Right ventricle myocardium superior (tissue), 1 donor: Measurements from ENCODE around the gene SOS1. TPM values are rescaled to one million over a fixed set of nuclear protein-coding genes. Genes with fewer than 3 reads are reported as not detected.

Experiments used
- ATAC-seq: fragments of 200-7000 bp; cut with Tn5 transposase; one replicate; pipeline ENCODE4 v1.9.1; 2020; ENCODE audit warnings: mild to moderate bottlenecking; ENCODE audit not compliant: poor library complexity
- DNase-seq: peaks from one replicate; pipeline ENCODE4 v3.0.0-alpha.2; 2020
- intact Hi-C: fragments of 100-400 bp; cut with DNase I; formaldehyde crosslinking; loops from one replicate; pipeline ENCODE4 v1.11.2; 2022
- total RNA-seq: library from RNA; stranded (reverse); fragmentation: NEBNext Ultra II Directional; extraction: Animal tissue kit (Norgen Biotek cat#: 25700); gene quantifications from one replicate; pipeline ENCODE4 v1.2.1, GENCODE V29; 2021
- donor health status: DM: no; HTN: yes; CAD: no; lungs with severe emphysema.

The SOS1 gene
- total RNA-seq, 1 donor from 2014 or later = 24.2 TPM

GRCh38 chr2:38997781-38998180 is 123.1 kb downstream of the SOS1 start:
- peak; percentile 22 for ATAC-seq
- intact Hi-C loops = no loop called here
- DNase-seq = no peak

- intact Hi-C loops = no loop called here
- ATAC-seq (no peak), DNase-seq (no peak)
These were observed 129.0 kb downstream of the SOS1 start for GRCh38 chr2:38991899-38992298.

GRCh38 chr2:38988716-38989115 is 132.1 kb downstream of the SOS1 start:
- DNase-seq (no peak), ATAC-seq (no peak)
- intact Hi-C loops = no loop called here

GRCh38 chr2:38982498-38982897 is 138.4 kb downstream of the SOS1 start:
- ATAC-seq = no peak

GRCh38 chr2:38981670-38982357 is 139.0 kb downstream of the SOS1 start:
- intact Hi-C loops = no loop called here
- no peak for ATAC-seq

More at GRCh38 chr2:38982498-38982897, 138.4 kb downstream of the SOS1 start:
- intact Hi-C loops = no loop called here
- no peak for DNase-seq

GRCh38 chr2:38981003-38981669 is 139.7 kb downstream of the SOS1 start:
- ATAC-seq (no peak), DNase-seq (no peak)
- intact Hi-C loops = no loop called here

More at GRCh38 chr2:38981670-38982357, 139.0 kb downstream of the SOS1 start:
- DNase-seq = no peak

GRCh38 chr2:38978908-38979307 is 141.9 kb downstream of the SOS1 start:
- intact Hi-C loops = no loop called here
- ATAC-seq (no peak), DNase-seq (no peak)

GRCh38 chr2:38978296-38978903 is 142.5 kb downstream of the SOS1 start:
- intact Hi-C loops = no loop called here
- DNase-seq (no peak), ATAC-seq (no peak)

GRCh38 chr2:38977047-38977446 is 143.8 kb downstream of the SOS1 start:
- intact Hi-C loops = no loop called here
- DNase-seq = no peak
- ATAC-seq = no peak

- DNase-seq (no peak), ATAC-seq (no peak)
- intact Hi-C loops = no loop called here
These were observed 145.8 kb downstream of the SOS1 start for GRCh38 chr2:38975042-38975441.

GRCh38 chr2:38973266-38973665 is 147.6 kb downstream of the SOS1 start:
- DNase-seq (no peak), ATAC-seq (no peak)
- intact Hi-C loops = no loop called here

GRCh38 chr2:38971377-38971776 is 149.5 kb downstream of the SOS1 start:
- no peak for ATAC-seq
- intact Hi-C loops = no loop called here
- DNase-seq = no peak

GRCh38 chr2:38968021-38968420 is 152.8 kb downstream of the SOS1 start:
- intact Hi-C loops = no loop called here
- DNase-seq = no peak
- no peak for ATAC-seq

- intact Hi-C loops = no loop called here
- DNase-seq (no peak), ATAC-seq (no peak)
These were observed 154.2 kb downstream of the SOS1 start for GRCh38 chr2:38966678-38967077.

- DNase-seq (no peak), ATAC-seq (no peak)
- intact Hi-C loops = no loop called here
These were observed 154.8 kb downstream of the SOS1 start for GRCh38 chr2:38966006-38966405.

- DNase-seq (no peak), ATAC-seq (no peak)
These were observed 160.1 kb downstream of the SOS1 start for GRCh38 chr2:38960609-38961320.

GRCh38 chr2:38959938-38960608 is 160.8 kb downstream of the SOS1 start:
- intact Hi-C loops = no loop called here
- ATAC-seq = peak; percentile 98
- DNase-seq = peak; percentile 89

More at GRCh38 chr2:38960609-38961320, 160.1 kb downstream of the SOS1 start:
- intact Hi-C loops = no loop called here

- ATAC-seq = no peak
These were observed 161.4 kb downstream of the SOS1 start for GRCh38 chr2:38959466-38959865.

GRCh38 chr2:38957972-38958371 is 162.9 kb downstream of the SOS1 start:
- ATAC-seq (no peak), DNase-seq (no peak)
- intact Hi-C loops = no loop called here

More at GRCh38 chr2:38959466-38959865, 161.4 kb downstream of the SOS1 start:
- no peak for DNase-seq
- intact Hi-C loops = no loop called here
